ENCODE data around the gene ARMC2.
"Not testable (repeated sequence)": the region's sequence is repeated elsewhere in the genome, so short reads cannot be mapped to it uniquely, and the experiment has no call there.

ARMC2 gene

DNA sequence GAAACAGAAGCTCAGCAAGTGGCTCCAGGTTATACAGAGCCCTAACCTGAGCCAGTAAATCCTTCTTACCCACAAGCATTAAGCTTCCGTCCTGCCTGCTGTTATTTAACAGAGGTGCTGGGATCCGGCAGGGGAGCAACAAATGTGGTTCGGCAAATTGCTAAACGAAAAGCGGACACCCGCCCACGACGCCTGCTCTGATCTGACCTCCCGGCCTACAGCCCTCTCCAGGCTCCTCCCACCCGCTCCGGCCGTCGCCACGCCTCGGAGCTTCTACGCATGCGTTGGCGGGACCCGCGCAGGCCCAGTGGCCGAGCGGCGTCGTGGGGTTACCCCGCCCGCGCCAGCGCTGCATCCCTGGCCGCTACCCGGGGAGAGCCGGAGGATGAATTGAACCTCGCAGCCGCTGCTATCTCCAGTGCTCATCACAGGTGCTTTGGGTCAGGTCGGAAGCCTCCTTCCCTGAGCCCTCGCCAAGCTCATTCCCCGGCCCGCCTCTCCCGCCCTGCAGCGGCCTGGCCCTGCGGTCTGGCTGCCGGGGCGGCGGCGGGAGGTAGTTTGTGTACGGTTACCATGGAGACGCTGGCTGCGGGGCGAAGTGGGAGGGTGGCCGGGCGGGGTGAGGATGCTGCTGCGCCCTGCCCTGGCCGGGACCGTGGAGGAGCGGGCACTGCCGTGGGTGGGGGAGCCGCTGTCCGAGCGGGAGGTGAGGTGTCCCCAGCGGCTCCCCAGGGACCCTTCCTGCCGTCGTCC is at the start of gene ARMC2:
Gene ARMC2, plus strand, starts transcription at position 307 of the 753 bp plus-strand sequence. CDS start 5,846 bp downstream, outside the sequence.
- peak; percentile 86 for DNase-seq

- no peak for DNase-seq
Measured at GRCh38 chr6:108798670-108799353, 49.4 kb upstream of the ARMC2 start.

DNA sequence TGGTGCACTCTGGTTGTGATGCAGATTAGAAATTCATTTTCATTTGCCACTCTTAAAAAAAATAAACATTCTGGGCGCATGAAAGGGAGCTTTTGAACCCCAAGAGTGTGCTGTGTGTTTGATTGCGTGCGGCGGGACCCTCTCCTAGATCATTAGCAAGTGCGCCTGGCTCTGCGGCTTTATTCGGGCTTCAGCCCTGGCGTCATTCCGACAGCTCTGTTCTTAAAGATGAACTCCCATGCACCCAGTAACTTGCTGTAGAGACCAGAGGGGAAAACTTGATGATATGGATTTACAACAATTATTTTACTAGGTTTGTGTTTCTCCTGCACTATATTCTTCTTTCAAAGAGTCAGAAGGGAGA is 48.9 kb upstream of the ARMC2 start:
- DNase-seq = no peak

- DNase-seq = no peak
Measured at GRCh38 chr6:108799791-108800190, 48.4 kb upstream of the ARMC2 start.

DNA sequence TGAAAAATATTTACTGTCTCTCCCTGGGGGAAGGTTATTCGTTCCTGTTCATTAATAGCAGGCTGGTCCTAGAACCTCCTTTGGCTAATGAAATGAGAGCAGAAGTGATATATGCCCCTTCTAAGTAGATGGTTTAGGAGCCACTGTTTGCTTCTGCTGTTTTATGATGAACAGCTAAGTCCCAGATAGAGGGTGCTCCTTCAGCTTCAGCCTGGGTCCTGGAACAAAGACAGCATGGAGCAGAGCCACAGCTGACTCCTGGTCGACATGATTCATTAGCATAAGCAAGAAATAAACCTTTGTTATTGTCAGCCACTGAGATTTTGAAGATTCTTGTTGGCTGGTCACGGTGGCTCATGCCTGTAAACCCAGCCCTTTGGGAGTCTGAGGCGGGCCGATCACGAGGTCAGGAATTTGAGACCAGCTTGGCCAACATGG is 47.8 kb upstream of the ARMC2 start:
- DNase-seq = no peak

- DNase-seq = no peak
Measured at GRCh38 chr6:108801366-108801765, 46.9 kb upstream of the ARMC2 start.

- no peak for DNase-seq
Measured at GRCh38 chr6:108803982-108804490, 44.2 kb upstream of the ARMC2 start.

- no peak for DNase-seq
Measured at GRCh38 chr6:108804956-108805355, 43.3 kb upstream of the ARMC2 start.

DNA sequence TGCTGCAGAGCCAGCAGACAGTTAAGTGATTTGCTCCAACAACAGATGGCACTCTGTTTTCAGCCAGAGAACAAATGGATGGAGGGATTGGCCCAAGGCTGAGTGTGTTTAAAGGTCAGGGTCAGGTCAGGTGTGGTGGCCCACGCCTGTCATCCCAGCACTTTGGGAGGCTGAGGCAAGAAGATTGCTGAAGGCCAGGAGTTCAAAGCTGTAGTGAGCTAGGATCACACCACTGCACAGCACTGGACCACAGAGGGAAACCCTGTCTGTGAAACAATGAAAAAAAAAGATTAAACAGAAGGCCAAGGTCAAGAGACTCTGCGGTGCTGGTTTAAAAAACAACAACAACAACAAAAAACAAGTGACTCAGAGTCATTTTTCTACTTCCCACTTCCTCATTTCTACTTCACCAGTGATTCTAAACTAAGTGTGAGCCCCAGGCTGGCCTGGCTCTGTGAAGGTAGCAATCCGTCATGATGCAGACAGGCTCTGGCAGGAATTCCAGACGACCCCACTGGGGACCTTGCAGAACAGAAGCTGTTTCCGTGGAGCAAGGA is 42.5 kb upstream of the ARMC2 start:
- no peak for DNase-seq

GRCh38 chr6:108806171-108806570 is 42.1 kb upstream of the ARMC2 start:
- DNase-seq = no peak

GRCh38 chr6:108806665-108807064 is 41.6 kb upstream of the ARMC2 start:
- DNase-seq = no peak

DNA sequence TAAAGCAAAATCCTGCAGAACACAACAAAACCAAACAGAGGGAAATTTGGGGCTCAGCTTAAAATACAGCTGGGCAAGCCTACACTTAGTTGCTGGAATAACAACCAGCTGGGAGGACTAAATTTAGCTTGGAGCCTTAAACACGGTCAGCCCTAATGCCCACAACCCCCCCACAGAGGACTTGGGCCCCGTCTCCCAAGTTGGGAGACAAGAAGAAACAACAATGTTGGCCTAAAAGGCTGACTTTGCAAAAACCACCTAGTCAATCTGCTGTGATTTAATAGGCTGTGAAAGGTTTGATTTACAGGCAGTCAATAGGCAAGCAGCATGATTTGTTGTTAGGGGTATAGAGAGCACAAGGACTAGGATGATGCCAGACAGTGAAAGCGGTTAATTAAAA is 40.3 kb upstream of the ARMC2 start:
- DNase-seq = no peak

GRCh38 chr6:108809211-108809610 is 39.0 kb upstream of the ARMC2 start:
- DNase-seq = no peak

GRCh38 chr6:108810057-108810643 is 38.1 kb upstream of the ARMC2 start:
- no peak for DNase-seq

GRCh38 chr6:108811490-108811889 is 36.7 kb upstream of the ARMC2 start:
- no peak for DNase-seq

GRCh38 chr6:108813218-108813617 is 35.0 kb upstream of the ARMC2 start:
- DNase-seq = not testable (repeated sequence)

DNA sequence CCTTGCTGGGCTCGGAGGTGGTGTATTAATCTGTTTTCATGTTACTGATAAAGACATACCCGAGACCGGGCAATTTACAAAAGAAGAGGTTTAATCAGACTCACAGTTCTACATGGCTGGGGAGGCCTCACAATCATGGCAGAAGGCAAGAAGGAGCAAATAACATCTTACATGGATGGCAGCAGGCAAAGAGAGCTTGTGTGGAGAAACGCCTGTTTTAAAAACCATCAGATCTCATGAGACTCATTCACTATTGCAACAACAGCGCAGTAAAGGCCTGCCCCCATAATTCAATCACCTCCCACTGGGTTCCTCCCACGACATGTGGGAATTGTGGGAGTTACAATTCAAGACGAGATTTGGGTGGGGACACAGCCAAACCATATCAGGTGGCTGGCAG is 30.9 kb upstream of the ARMC2 start:
- not testable (repeated sequence) for DNase-seq

- DNase-seq = no peak
Measured at GRCh38 chr6:108820006-108820405, 28.2 kb upstream of the ARMC2 start.

GRCh38 chr6:108822401-108822800 is 25.8 kb upstream of the ARMC2 start:
- no peak for DNase-seq

- DNase-seq = no peak
Measured at GRCh38 chr6:108825326-108825725, 22.9 kb upstream of the ARMC2 start.

DNA sequence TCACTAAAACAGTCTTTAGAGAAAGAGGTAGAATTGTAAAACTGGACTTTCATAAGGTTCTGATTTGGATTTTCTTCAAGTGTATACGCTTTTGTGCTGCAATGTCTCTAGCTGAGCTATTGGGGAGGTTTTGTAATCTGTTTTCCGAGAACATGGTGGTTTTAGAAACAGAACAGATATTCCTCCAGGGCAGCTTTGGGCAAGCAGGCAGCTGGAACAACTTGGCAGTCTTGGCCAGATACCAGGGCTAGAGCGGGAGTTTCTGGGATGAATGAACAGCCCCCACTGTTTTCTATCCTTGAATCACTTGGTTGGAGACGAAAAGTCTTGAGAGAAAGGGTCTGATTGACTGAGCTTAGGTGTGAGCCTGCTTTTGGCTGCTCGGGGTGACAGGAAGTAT is 17.1 kb upstream of the ARMC2 start:
- DNase-seq = no peak

DNA sequence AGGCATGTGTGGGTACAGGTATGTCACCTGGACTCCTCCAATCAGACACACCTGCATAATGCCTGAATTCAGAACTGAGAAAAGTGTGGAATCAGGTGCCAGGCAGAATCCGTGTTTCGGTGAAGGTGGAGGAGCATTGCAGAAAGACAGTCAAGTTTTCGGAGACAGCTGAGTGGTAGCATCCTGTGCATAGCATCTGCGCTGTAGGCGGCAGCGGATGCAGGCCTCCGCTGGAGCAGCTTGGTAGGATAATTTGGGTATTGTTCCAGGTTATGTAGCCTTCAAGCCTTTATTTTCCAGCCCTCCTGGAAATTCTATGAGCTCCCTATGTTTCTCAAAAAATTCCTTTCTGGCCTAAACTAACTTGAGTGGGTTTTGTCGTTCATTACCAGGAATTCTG is 15.5 kb upstream of the ARMC2 start:
- DNase-seq = no peak

DNA sequence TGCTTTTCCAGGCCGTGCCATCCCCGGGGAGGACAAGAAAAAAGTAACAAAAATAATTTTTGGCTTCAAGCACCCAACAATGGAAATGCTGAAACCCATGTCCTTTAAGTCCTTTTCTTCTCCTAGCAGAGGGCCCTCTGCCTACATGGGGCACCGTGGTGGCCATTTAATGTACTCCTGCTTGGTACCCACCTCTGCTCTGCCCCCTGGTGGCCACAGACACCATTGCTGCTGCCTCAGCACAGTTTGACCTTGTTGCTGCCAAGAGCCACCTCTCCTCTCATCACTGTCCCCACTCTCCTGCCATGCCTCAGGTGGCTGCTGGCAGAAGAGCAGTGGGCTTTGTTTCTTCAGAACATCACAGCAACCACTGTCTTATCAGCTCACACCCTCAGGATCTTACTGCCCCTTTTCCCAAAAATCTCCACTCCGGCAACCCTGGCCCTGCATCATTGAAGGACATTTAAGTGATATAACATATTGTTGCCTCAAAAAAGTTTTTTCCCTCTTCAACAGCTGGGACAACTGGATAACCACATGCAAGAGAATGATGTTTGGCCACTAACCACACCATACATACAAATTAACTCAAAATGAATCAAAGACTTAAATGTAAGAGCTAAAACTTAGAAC is 12.9 kb upstream of the ARMC2 start:
- DNase-seq = peak; percentile 65

All from NCI-H1105 (cell line).